ENCODE measurements around the gene UGGT2.
"Not testable (repeated sequence)": the region's sequence is repeated elsewhere in the genome, so short reads cannot be mapped to it uniquely, and the experiment has no call there.

The UGGT2 gene

GRCh38 chr13:96051491-96051890, 1.7 kb downstream of the UGGT2 start:
- DNase-seq, result not testable (repeated sequence)

DNA sequence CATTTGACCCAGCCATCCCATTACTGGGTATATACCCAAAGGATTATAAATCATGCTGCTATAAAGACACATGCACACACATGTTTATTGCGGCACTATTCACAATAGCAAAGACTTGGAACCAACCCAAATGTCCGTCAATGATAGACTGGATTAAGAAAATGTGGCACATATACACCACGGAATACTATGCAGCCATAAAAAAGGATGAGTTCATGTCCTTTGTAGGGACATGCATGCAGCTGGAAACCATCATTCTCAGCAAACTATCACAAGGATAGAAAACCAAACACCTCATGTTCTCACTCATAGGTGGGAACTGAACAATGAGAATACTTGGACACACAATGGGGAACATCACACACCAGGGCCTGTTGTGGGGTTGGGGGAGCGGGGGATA, 2.2 kb downstream of the UGGT2 start:
- not testable (repeated sequence) for DNase-seq

DNA sequence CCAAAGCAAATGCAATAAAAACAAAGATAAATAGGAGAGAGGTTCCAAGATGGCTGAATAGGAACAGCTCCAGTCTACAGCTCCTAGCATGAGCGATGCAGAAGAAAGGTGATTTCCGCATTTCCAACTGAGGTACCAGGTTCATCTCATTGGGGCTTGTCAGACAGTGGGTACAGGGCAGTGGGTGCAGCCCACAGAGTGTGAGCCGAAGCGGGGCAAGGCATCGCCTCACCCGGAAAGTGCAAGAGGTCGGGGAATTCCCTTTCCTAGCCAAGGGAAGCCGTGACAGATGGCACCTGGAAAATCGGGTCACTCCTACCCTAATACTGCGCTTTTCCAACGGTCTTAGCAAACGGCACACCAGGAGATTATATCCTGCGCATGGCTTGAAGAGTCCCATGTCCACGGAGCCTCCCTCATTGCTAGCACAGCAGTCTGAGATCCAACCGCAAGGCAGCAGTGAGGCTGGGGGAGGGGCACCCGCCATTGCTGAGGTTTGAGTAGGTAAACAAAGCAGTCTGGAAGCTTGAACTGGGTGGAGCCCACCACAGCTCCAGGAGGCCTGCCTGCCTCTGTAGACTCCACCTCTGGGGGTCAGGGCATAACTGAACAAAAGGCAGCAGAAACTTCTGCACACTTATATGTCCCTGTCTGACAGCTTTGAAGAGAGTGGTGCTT, 6.6 kb downstream of the UGGT2 start:
- not testable (repeated sequence) for DNase-seq

DNA sequence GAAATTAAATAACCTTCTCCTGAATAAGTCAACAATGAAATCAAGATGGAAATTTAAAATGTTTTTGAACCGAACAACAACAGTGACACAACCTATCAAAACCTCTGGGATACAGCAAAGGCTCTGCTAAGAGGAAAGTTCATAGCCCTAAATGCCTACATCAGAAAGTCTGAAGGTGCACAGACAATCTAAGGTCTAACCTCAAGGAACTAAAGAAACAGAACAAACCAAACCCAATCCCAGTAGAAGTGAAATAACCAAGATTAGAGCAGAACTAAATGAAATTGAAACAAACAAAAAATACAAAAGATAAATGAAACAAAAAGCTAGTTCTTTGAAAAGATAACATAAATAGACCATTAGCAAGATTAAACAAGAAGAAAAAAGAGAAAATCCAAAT, 9.0 kb downstream of the UGGT2 start:
- no peak for DNase-seq

DNA sequence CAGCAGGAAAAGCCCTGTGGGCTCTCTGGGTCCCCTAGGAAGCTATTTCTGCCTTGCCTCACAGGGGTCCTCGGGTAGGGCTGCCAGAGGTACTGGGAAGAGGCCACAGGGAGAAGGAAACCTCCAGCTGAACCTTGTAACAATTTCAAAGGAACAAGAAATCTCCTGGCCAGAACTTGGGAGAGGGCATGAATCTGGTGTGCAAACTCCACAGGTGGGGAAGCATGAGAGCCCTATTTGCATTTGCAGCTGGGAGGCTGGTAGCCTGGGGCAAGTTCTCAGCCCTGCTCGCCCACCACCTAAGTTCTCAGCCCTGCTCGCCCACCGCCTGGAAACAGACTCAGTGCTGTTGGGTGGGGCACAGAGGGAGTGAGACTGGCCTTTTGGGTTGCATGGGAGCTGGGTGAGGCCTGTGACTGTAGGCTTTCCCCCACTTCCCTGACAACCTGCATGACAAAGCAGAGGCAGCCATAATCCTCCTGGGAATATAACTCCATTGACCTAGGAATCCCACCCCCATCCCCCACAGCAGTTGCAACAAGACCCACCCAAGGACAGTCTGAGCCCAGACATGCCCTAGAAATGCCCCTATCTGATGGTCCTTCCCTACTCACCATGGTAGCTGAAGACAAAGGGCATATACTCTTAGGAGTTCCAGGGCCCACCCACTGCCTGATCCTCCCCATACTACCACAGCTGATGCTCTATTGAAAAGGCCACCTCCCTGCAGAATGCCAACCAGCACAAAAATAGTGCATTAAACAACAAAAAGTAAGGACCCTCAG, 11.7 kb downstream of the UGGT2 start:
- no peak for DNase-seq

DNA sequence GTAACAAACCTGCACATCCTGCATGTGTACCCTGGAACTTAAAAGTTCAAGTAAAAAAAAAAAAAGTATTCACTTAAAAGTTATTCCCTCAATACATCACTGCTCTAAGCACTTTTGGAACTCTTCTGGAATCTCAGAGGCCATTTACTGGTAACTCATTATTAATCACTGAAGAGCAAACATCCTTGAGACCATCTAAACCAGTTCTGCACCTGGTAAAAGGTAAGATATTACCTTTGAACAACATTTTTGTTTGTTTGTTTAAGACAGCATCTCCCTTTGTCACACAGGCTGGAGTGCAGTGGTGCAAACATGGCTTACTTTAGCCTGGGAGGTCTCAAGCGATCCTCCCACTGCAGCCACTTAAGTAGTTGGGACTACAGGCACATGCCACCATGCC, 16.7 kb downstream of the UGGT2 start:
- no peak for DNase-seq

- DNase-seq, result no peak
Measured at GRCh38 chr13:96034662-96035061, 18.5 kb downstream of the UGGT2 start.

DNA sequence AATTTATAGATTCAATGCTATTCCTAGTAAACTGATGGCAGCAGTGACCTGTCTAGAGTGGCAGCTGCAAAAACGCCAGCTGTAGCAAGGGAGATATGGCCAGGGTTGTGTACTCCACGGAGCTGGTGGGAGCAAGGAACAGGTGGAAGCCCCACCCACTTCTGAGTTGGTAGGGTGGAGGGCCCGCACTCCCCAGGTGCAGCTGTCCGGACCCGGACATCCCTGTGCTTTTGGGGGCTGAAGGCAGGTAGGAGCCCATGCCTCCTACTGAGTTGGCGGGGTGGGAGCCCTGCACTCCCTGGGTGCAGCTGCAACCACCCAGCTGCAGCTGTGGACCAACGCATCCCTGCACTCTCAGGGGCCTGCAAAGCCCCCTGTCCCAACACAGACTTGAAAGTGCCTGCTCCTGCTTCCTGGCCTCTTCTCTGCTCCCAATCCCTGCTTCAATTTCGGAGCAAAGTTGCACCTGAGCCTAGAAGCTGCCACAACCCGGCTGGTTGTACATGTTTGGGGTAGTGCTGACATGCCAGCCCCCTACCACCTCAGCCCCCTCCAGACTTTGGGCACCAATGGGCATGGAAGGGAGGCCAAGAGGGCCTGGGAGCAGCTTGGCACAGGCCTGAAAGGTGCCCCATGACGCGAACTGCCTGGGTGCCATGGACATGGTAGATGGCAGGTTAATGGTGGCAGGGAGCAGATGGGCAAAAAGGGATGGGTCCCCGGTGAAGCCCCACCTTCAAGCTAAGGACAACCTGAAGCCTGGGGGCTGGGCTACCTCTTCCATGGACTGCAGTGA, 19.8 kb downstream of the UGGT2 start:
- no peak for DNase-seq

GRCh38 chr13:96032717-96033116, 20.5 kb downstream of the UGGT2 start:
- no peak for DNase-seq

- no peak for DNase-seq
Measured at GRCh38 chr13:96029002-96029401, 24.2 kb downstream of the UGGT2 start.

- DNase-seq, result no peak
Measured at GRCh38 chr13:96027496-96027895, 25.7 kb downstream of the UGGT2 start.

DNA sequence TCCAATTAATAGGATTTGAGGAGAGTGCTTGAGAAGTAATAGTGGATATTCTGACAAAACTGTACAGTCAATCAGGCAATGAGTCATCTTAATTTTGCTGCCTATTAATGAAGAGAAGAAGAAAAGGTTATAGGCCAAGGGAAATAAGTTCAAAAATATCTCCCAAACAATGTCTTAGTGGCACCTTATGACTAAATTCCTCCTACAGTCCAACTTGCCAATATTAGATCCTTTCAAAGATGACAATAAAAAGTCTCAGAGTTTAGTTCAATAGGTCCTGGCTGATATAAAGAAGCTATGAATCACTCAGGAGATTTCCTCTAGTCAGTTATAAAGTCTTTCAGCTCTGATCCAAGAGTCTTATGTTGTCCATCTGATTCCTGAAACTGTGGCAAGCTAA, 27.9 kb downstream of the UGGT2 start:
- DNase-seq, result no peak

GRCh38 chr13:96020931-96021330, 32.3 kb downstream of the UGGT2 start:
- no peak for DNase-seq

- no peak for DNase-seq
Measured at GRCh38 chr13:96020155-96020575, 33.0 kb downstream of the UGGT2 start.

DNA sequence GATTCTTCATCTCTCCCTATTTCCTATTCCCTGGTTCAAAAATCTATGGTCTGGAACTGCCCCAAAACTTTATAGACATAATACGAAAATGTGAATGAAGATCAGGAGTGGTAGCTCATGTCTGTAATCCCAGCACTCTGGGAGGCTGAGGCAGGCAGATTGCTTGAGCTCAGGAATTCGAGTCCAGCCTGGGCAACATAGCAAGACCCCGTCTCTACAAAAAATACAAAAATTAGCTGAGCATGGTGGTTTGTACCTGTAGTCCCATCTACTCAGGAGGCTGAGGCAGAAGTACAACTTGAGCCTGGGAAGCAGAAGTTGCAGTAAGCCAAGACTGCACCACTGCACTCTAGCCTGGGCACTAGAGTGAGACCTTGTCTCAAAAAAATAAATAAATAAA, 35.1 kb downstream of the UGGT2 start:
- DNase-seq, result no peak

DNA sequence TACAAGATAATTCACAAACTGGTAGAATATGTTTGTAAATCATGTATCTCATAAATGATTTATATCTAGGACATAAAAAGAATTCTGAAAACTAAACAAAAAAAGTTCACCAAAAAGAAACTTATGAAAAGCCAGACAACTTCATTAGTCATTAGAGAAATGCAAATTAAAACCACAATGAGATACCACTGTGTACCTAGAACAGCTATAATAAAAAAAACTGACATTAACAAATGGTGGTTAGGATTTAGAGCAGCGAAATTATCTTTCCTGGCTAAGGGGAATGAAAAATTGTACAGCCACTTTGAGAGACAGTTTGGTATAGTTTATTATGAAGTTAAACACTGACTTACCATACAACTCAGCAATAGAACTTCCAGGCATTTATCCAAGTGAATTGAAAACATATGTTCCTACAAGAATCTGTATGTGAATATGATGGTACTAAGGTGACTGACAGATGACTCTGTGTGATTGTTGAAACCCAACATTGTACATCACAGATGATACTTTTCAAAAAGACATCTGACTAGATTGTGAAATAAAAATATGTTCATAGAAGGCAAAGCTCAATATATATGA, 41.8 kb downstream of the UGGT2 start:
- DNase-seq, result no peak

- no peak for DNase-seq
Measured at GRCh38 chr13:96003304-96003703, 49.9 kb downstream of the UGGT2 start.

- no peak for DNase-seq
Measured at GRCh38 chr13:96002322-96003131, 50.7 kb downstream of the UGGT2 start.

DNA sequence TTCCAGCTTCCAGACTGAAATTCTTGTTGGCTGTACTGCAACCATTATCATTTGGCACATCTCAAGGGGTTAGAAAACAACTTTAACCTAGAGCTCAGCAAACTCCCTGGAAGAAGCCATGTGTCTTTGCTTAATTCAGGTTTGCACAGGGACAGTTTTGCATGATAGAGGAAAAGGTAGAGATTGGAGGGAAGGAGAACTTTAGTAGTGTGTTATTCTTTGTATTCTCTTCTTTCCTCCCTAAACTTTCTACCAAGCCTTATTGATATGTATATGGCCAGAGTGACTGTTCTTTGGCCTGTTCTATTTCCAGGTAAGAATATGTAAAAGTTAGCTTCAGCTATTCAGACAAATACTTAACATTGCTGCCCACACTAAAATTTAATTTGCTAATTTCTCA, 53.1 kb downstream of the UGGT2 start:
- DNase-seq, result no peak

DNA sequence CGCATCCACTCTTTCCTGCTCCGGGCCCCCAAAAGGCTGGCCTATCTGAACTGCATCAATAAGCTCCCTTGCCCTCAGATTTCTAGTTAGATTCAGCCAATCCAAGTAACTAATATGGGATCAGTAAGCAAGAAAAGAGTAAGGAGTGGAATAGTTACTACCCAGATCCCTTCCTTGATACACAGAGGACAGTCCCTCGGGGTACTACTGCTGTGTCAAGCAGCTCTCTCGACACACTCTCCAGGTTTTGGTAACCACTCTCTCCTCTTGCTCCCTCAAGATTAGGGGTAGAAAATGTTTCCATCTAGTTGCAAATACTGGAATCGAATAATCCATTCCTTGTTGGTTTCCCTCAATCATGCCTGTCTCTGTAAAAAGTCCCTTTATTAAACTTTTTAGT, 65.4 kb downstream of the UGGT2 start:
- DNase-seq, result no peak

DNA sequence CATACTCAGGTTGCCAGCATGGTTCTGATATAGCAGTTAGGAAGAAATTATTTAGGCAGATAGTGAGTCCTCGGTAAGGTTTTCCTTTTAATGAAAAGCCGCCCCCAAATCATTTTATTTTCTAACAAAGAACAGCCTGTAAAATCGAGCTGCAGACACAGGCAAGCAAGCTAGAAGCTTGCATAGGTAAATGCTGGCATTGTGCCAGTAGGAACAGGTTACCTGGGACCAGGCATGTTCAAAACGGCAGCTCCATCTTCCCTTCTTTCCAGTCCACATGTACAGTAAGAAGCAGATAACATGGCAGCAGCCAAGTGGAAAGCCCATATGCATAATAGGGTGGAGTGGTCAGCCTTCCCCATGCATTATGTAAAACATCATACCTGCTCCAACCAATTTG, 71.1 kb downstream of the UGGT2 start:
- no peak for DNase-seq

- DNase-seq, result not testable (repeated sequence)
Measured at GRCh38 chr13:95972651-95973050, 80.5 kb downstream of the UGGT2 start.

- DNase-seq, result no peak
Measured at GRCh38 chr13:95970878-95971277, 82.3 kb downstream of the UGGT2 start.
